ENCODE data around the gene POPDC3. TPM values are rescaled to one million over a fixed set of nuclear protein-coding genes. Genes with fewer than 3 reads are reported as not detected.
A peak's percentile ranks its signal among the peaks of the same experiment; 100 is the strongest.

The POPDC3 gene
- polyA plus RNA-seq, 1 experiment = 8.6 TPM

DNA sequence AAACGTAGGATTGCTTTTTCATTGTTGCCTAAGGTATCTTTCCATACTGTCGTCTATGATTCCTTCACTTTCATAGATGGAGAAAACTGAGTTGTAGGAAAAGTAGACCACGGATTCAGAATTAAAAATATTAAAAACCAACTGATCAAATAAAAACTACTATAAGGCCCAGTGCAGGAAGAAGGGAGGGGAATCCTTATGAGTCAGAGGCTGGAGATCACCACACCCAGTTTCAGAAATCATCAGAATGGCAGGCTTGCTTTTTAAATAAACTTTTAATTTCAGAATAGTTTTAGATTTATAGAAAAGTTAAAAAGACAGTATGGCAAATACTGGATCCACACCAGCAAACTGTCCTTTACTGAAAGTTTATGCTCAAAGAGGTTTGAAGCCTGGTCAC is 32.0 kb upstream of the POPDC3 start:
- ChIA-PET CTCF (no interaction called here), POLR2A (no interaction called here)
- H3K36me3 ChIP-seq (ENCODE audit: control insufficient read depth, insufficient read depth, low read length) = no peaks in the 10 kb centered on the region
- TF ChIP-seq, protein P1, sequence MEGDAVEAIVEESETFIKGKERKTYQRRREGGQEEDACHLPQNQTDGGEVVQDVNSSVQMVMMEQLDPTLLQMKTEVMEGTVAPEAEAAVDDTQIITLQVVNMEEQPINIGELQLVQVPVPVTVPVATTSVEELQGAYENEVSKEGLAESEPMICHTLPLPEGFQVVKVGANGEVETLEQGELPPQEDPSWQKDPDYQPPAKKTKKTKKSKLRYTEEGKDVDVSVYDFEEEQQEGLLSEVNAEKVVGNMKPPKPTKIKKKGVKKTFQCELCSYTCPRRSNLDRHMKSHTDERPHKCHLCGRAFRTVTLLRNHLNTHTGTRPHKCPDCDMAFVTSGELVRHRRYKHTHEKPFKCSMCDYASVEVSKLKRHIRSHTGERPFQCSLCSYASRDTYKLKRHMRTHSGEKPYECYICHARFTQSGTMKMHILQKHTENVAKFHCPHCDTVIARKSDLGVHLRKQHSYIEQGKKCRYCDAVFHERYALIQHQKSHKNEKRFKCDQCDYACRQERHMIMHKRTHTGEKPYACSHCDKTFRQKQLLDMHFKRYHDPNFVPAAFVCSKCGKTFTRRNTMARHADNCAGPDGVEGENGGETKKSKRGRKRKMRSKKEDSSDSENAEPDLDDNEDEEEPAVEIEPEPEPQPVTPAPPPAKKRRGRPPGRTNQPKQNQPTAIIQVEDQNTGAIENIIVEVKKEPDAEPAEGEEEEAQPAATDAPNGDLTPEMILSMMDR (IDR thresholded peaks at IDR 0.05; ENCODE audit: insufficient read depth, low read depth, low read length) = no peak
- no peak for DNase-seq (ENCODE audit: low read depth)
- no peak overlapping the region for H3K4me3 ChIP-seq (ENCODE audit: low read depth, low read length)
- no peaks in the 10 kb centered on the region for H3K27me3 ChIP-seq (ENCODE audit: control insufficient read depth, insufficient read depth, low read length)

DNA sequence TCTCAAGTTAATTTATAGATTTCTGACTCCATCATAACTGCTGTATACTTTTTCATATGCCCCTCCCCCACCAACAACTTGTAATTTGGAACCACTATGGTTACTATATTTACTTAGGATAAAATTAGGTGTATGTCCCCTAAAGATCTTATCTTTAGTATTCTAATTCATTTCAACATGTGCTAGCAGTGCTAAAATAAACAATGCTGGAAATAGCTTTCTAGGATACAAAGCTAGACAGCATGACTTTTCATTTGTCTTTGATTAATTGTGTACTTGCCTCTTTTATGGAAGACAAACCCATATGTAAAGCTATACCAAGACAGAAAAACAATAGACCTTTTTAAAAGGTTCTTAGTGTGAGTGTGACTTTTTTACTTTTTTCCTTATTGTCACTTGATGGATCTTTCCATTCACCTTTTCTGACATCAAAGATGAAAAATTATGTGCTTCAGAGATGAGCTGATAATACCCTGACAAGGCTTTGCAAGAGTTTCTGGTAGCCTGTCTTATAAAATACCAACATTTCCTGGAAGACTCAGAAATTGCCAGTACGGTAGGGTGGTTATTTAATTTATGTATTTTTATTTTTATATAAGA is 31.2 kb upstream of the POPDC3 start:
- no peaks in the 10 kb centered on the region for H3K27me3 ChIP-seq (ENCODE audit: control insufficient read depth, insufficient read depth, low read length)
- CTCF ChIA-PET = interaction anchor here (1.0 to 1.6 kb wide), 3 partner anchors 9 to 192 kb away, joined by 3 to 4 read pairs (median 3); partner anchors contain the start of gene PREP
- H3K36me3 ChIP-seq (ENCODE audit: control insufficient read depth, insufficient read depth, low read length) = no peaks in the 10 kb centered on the region
- no peak overlapping the region for H3K4me3 ChIP-seq (ENCODE audit: low read depth, low read length)
- POLR2A ChIA-PET = interaction anchor here (0.6 kb wide), 1 partner anchor 18 kb away, joined by 7 read pairs; no protein-coding TSS in a partner anchor
- no peak for DNase-seq (ENCODE audit: low read depth)
- TF ChIP-seq, protein P1 (IDR thresholded peaks at IDR 0.05; ENCODE audit: insufficient read depth, low read depth, low read length) = no peak

GRCh38 chr6:105209950-105210706 is 30.3 kb upstream of the POPDC3 start:
- Histone ChIP-seq H3K27me3 (ENCODE audit: control insufficient read depth, insufficient read depth, low read length) (no peaks in the 10 kb centered on the region), H3K4me3 (ENCODE audit: low read depth, low read length) (no peak overlapping the region), H3K36me3 (ENCODE audit: control insufficient read depth, insufficient read depth, low read length) (no peaks in the 10 kb centered on the region)
- TF ChIP-seq, protein P1 (IDR thresholded peaks at IDR 0.05; ENCODE audit: insufficient read depth, low read depth, low read length) = no peak
- ChIA-PET POLR2A (interaction anchor here (0.6 kb wide), 1 partner anchor 162 kb away, joined by 4 read pairs; no protein-coding TSS in a partner anchor), CTCF (interaction anchor here (0.7 to 1.6 kb wide), 4 partner anchors 10 to 222 kb away, joined by 3 to 4 read pairs (median 3); partner anchors contain the start of gene PREP)
- DNase-seq (ENCODE audit: low read depth) = peak; percentile 50

DNA sequence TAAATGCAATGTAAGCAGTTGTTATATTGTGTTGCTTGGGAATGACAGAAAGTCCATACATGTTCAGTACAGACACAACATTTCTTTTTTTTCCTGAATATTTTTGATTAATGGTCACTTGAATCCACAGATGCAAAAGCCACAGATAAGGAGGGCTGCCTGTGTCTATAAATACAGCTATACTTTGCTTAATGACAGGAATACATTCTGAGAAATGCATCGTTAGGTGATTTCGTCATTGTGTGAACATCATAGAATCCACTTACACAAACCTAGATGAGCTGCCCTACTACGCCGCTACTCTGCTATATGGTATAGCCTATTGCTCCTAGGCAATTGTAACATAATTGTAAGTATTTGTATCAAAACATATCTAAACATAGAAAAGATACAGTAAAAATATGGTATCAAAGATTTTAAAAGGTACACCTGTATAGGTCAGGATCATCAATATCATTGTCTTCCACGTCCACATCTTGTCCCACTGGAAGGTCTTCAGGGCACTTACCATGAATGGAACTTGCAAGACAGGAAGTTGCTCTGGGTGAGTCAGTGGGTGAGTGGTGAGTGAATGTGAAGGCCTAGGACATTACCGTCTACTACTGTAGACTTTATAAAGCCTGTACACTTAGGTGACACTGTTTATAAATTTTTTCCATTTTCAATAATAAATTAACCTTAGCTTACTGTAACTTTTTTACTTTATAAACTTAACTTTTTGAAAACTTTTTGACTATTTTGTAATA is 27.9 kb upstream of the POPDC3 start:
- CTCF ChIA-PET = interaction anchor here (0.7 kb wide), 1 partner anchor 14 kb away, joined by 3 read pairs; no protein-coding TSS in a partner anchor
- Histone ChIP-seq H3K36me3 (ENCODE audit: control insufficient read depth, insufficient read depth, low read length) (no peaks in the 10 kb centered on the region), H3K4me3 (ENCODE audit: low read depth, low read length) (no peak overlapping the region), H3K27me3 (ENCODE audit: control insufficient read depth, insufficient read depth, low read length) (no peaks in the 10 kb centered on the region)
- TF ChIP-seq, protein P1 (IDR thresholded peaks at IDR 0.05; ENCODE audit: insufficient read depth, low read depth, low read length) = no peak
- POLR2A ChIA-PET = no interaction called here
- DNase-seq (ENCODE audit: low read depth) = no peak

DNA sequence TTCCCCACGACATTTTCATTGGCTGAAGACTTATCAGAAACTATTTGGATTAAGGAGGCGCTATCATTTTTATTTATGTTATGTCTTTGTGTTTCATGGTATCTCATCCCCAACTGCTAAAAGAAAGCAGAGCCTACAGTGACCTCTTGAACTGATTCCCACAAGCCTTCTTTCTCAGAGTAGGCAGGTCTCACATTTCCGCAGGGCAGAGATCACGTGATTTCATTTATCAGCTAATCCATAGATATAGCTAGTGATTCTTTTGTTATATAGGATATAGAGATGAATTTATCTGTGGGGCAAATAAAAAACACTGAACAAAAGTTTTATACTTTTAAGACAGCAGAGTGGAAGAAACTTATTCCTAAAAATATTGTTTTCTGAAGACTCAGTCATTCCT is 25.0 kb upstream of the POPDC3 start:
- Histone ChIP-seq H3K4me3 (ENCODE audit: low read depth, low read length) (no peak overlapping the region), H3K27me3 (ENCODE audit: control insufficient read depth, insufficient read depth, low read length) (no peaks in the 10 kb centered on the region), H3K36me3 (ENCODE audit: control insufficient read depth, insufficient read depth, low read length) (no peaks in the 10 kb centered on the region)
- TF ChIP-seq, protein P1 (IDR thresholded peaks at IDR 0.05; ENCODE audit: insufficient read depth, low read depth, low read length) = no peak
- no peak for DNase-seq (ENCODE audit: low read depth)
- POLR2A ChIA-PET = no interaction called here
- CTCF ChIA-PET = no interaction called here
